Prostate gland (tissue), 2 donors: Measurements from ENCODE around the gene DNAH6.

Experiments
- POLR2A ChIP-seq: fragments of 450-650 bp; IDR thresholded peaks from one replicate; pipeline ENCODE4 v1.6.1; 2016; ENCODE audit warnings: antibody characterized with exemption, mild to moderate bottlenecking
- POLR2AphosphoS5 ChIP-seq: sonication (generic); formaldehyde crosslinking; IDR thresholded peaks from one replicate; pipeline ENCODE4 v1.6.1; 2017; ENCODE audit warnings: antibody characterized with exemption
- TF ChIP-seq, protein P1 (sequence below), 4 experiments: fragments of 200-600 bp in 2 of 4; fragments of 450-650 bp in 2 of 4; sonication (generic) in 2 of 4; IDR thresholded peaks; 1 replicate in 3 of 4; 2 replicates in 1 of 4; pipeline ENCODE4 v1.5.1; 2016 to 2019; ENCODE audit warnings: antibody characterized with exemption in 4 of 4, mild to moderate bottlenecking in 2 of 4, moderate library complexity in 2 of 4

DNA sequence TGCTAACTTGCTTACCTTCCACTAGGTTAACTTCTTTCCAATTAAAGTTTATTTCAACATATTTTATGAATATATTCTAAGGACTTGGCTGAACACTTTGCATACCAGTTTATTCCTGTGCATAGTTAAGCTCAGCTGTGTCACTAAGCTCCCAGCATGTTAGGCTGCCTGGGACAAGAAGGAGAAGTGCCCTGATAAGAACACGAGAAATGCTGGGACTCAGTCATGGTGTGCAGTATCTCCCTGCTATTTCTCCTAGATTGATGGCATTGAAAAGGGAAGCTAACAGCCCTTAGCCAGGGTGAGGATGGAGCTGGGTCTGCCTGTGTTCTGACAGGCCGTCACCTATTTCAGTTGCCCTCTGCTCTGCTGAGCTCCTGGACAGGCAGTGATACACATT is 200.3 kb downstream of the DNAH6 start:
- TF ChIP-seq, protein P1, sequence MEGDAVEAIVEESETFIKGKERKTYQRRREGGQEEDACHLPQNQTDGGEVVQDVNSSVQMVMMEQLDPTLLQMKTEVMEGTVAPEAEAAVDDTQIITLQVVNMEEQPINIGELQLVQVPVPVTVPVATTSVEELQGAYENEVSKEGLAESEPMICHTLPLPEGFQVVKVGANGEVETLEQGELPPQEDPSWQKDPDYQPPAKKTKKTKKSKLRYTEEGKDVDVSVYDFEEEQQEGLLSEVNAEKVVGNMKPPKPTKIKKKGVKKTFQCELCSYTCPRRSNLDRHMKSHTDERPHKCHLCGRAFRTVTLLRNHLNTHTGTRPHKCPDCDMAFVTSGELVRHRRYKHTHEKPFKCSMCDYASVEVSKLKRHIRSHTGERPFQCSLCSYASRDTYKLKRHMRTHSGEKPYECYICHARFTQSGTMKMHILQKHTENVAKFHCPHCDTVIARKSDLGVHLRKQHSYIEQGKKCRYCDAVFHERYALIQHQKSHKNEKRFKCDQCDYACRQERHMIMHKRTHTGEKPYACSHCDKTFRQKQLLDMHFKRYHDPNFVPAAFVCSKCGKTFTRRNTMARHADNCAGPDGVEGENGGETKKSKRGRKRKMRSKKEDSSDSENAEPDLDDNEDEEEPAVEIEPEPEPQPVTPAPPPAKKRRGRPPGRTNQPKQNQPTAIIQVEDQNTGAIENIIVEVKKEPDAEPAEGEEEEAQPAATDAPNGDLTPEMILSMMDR (IDR thresholded peaks at IDR 0.05), result no peak
- TF ChIP-seq POLR2A, result no peak
- TF ChIP-seq POLR2AphosphoS5, result no peak
